HCT116 (cell line): ENCODE measurements around the gene IMMT.

ENCODE experiments used
- ATF3 ChIP-seq: IDR thresholded peaks from 2 replicates; pipeline ENCODE4 v1.6.1; 2012
- EZH2 ChIP-seq: fragments of 200-600 bp; sonication (generic); IDR thresholded peaks from 2 replicates; pipeline ENCODE4 v1.6.1; 2017; ENCODE audit warnings: antibody characterized with exemption, mixed run types
- JUND ChIP-seq: IDR thresholded peaks from 2 replicates; pipeline ENCODE4 v1.6.1; 2012
- POLR2A ChIP-seq: IDR thresholded peaks from 2 replicates; pipeline ENCODE4 v1.7.0; 2011; ENCODE audit warnings: borderline replicate concordance; ENCODE audit not compliant: insufficient read depth, insufficient read length; ENCODE audit errors: extremely low read depth
- RAD21 ChIP-seq: IDR thresholded peaks from 2 replicates; pipeline ENCODE4 v1.6.1; 2012; ENCODE audit warnings: low read depth, mild to moderate bottlenecking
- SP1 ChIP-seq: IDR thresholded peaks from 2 replicates; pipeline ENCODE4 v1.6.1; 2012; ENCODE audit warnings: low read depth

GRCh38 chr2:86118130-86118529, 77.1 kb downstream of the IMMT start:
- TF ChIP-seq RAD21 (no peak), POLR2A (no peak), SP1 (no peak), EZH2 (no peak), ATF3 (no peak), JUND (no peak)
